ENCODE data around the gene HIVEP2. TPM values are rescaled to one million over a fixed set of nuclear protein-coding genes. Genes with fewer than 3 reads are reported as not detected.

The HIVEP2 gene
- total RNA-seq, 1 experiment from 2014 or later = 8.3 TPM

DNA sequence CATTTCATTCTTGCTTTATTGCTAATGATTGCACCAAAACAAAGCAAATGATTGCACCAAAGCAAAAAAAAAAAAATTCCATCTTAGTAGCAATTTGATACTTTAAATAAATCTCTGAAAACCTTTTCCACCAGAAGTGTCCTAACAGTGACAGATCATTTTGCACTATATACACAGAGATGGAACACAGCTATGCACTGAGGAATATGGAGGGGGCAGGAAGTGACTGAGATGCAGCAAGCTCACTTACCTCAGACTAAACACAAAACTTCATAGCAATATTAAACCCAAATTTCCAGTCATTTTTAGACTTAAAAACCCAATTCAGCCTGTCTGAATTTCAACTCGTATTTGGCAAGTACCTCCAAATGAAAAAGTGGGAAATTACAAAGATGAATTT, 41.2 kb downstream of the HIVEP2 start:
- H3K36me3 ChIP-seq = no peaks in the 10 kb centered on the region
- H3K27me3 ChIP-seq (replicated peaks) = no peaks in the 10 kb centered on the region
- no peak overlapping the region for H3K4me3 ChIP-seq
- H3K4me1 ChIP-seq (replicated peaks) = peaks cover 52% of the 10 kb centered on the region
- DNase-seq (ENCODE audit: low read depth in 1 of 2, low spot score in 2 of 2) = peak in 1 of 2 experiments; percentile 33
- peak overlapping the region; percentile 96 for H3K27ac ChIP-seq
- H3K9me3 ChIP-seq (replicated peaks) = no peaks in the 10 kb centered on the region

DNA sequence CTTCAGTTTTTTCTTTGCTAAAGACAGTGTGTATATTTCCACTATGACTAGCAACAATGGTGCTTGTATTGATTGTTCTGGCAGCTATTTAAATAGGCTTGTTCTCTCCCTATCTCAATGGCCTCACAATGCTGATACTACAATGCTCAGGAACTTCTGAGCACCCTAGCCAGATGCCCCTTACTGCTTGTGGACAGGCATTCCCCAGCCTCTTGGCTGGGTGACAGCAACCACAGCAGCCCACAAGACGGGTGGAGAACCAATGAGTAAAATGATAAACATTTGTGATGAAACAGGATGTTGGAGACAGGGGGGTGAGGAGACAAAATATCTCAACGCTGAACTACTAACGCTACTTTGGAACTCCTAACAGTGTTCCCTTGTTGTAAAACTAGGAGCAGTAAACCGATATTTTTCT, 42.3 kb downstream of the HIVEP2 start:
- no peaks in the 10 kb centered on the region for H3K27me3 ChIP-seq (replicated peaks)
- peak overlapping the region; percentile 96 for H3K27ac ChIP-seq
- no peak overlapping the region for H3K4me3 ChIP-seq
- no peaks in the 10 kb centered on the region for H3K9me3 ChIP-seq (replicated peaks)
- peak; percentile 91 to 93 for DNase-seq (ENCODE audit: low read depth in 1 of 2, low spot score in 2 of 2)
- no peaks in the 10 kb centered on the region for H3K36me3 ChIP-seq
- H3K4me1 ChIP-seq (replicated peaks) = peaks cover 52% of the 10 kb centered on the region

DNA sequence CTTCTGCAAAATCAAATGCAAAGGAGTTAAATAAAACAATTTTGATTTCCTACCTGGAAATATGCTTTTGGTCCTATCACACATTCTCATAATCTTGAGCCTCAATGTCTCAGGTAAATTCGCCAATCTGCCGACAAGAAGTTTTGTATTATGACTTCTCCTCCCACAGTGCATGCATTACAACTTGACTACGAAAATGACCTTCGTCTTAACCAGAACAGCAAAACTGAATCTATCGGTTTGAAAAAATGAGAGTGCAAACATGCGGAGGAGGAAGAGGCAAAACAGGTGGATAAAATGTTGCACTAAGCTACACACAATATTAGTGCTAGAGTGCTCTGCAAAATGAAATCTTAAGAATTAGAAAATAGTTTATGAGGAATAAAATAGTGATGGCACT, 43.4 kb downstream of the HIVEP2 start:
- H3K4me1 ChIP-seq (replicated peaks) = peaks cover 52% of the 10 kb centered on the region
- peak overlapping the region; percentile 96; the same call in 1 of the 2 replicates for H3K27ac ChIP-seq
- no peak for DNase-seq (ENCODE audit: low read depth in 1 of 2, low spot score in 2 of 2)

DNA sequence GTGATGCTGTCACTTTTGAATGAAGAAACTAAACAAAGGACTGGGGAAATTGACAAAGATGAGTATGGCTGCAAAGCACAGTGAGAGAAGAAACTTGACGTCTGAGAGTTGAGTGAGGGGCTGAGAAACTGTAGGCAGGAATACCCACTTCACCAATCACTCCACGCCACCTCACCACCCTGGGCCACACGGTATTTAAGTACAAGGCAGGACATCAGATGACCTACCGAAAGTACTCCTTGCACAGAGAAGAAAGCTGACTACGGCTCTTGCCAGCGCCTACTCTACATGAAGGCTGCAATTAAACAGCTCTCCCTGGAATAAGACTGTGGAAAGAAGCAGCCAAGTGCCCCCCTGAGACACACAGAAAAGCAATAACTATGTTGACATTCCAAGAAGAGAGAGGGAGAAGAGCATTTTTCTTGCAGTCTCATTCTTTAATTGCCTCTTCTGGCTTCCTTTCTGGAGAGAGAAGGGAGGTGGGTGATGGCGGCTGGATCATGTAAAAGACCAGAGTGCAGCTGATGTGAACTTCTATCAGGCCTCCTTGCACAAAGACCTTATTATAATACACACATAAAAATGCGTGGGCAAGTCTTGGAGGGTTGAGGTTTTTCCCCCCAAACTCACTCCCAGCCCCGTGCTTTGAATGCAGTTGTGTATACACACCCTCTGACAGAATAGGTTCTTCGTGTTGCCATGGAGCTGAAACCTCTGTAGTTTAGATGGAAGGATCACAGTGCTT, 44.6 kb downstream of the HIVEP2 start:
- peak in 1 of 2 experiments; percentile 49 for DNase-seq (ENCODE audit: low read depth in 1 of 2, low spot score in 2 of 2)
- no peak overlapping the region for H3K4me3 ChIP-seq
- H3K9me3 ChIP-seq (replicated peaks) = no peaks in the 10 kb centered on the region
- peak overlapping the region; percentile 32 for H3K27ac ChIP-seq
- H3K36me3 ChIP-seq = no peaks in the 10 kb centered on the region
- peaks cover 52% of the 10 kb centered on the region for H3K4me1 ChIP-seq (replicated peaks)
- H3K27me3 ChIP-seq (replicated peaks) = no peaks in the 10 kb centered on the region

More for the DNA sequence above, 43.4 kb downstream of the HIVEP2 start:
- Histone ChIP-seq H3K9me3 (replicated peaks) (no peaks in the 10 kb centered on the region), H3K36me3 (no peaks in the 10 kb centered on the region), H3K4me3 (no peak overlapping the region), H3K27me3 (replicated peaks) (no peaks in the 10 kb centered on the region)

DNA sequence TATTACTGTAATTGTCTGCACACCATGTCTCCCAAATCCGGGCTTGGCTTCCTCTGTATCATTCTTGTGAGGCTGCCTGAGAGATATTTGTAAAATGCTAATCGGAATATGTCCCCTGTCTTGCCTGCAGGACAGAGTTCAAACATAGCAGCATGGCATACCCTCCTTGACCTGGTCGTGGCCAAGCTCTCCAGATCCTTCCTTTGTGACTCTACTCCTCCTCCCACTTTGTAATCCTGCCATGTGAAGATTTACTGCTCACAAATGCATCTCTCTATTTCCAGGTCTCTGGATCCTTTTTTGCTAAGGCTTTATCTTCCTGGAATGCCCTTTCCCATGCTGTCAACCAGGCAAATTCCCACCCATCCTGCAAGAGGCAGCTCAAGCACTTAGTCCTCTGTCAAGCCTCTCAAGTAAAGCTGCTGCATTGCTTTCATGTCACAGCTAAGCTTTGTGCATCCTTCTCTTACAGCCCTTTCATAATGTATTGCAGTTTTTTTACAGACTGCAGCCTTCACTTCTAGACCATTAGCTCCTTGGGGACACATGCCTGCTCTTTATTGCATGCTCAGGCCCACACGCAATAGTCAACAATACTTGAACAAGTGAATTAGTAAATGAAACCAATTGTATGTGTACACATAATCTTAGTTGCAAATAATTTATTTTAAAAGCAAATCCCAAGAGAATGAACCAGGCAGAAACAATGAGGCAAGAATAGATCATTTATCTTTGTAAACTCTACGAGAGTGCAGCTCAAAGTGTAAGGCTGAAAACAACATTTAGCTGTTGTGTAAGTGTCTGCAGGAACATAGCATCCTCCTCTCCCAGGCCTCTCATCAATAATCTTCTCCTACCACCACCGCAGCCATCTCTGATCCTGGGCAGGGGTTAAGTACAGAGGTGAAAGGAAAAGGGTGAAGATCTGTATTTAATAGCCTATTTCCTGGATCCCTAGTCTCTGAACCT, 45.8 kb downstream of the HIVEP2 start:
- Histone ChIP-seq H3K4me3 (no peak overlapping the region), H3K9me3 (replicated peaks) (no peaks in the 10 kb centered on the region), H3K27me3 (replicated peaks) (no peaks in the 10 kb centered on the region), H3K27ac (no peak overlapping the region), H3K36me3 (no peaks in the 10 kb centered on the region), H3K4me1 (replicated peaks) (peaks cover 51% of the 10 kb centered on the region)
- DNase-seq (ENCODE audit: low read depth in 1 of 2, low spot score in 2 of 2) = no peak

DNA sequence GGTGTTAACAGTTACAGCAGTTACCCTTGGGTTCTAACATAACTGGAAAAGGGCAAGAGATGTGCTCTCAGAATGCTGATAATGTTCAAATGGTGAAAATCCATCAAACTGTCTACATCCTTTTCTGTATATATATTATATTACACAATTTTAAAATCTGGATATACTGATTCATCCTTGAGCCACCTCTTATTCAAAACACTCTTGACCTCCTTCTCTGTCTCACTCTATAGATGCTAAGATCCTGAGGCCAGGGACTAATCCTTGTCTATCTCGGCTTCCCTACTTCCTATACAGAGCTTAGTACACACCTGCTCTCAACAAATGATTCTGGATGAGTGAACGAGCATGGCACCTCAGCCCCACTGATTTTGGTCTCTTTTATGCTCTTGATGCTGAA, 47.3 kb downstream of the HIVEP2 start:
- no peak for DNase-seq (ENCODE audit: low read depth in 1 of 2, low spot score in 2 of 2)
- no peak overlapping the region for H3K4me3 ChIP-seq
- no peaks in the 10 kb centered on the region for H3K9me3 ChIP-seq (replicated peaks)
- H3K4me1 ChIP-seq (replicated peaks) = peaks cover 44% of the 10 kb centered on the region
- no peak overlapping the region for H3K27ac ChIP-seq
- H3K27me3 ChIP-seq (replicated peaks) = no peaks in the 10 kb centered on the region
- H3K36me3 ChIP-seq = no peaks in the 10 kb centered on the region

DNA sequence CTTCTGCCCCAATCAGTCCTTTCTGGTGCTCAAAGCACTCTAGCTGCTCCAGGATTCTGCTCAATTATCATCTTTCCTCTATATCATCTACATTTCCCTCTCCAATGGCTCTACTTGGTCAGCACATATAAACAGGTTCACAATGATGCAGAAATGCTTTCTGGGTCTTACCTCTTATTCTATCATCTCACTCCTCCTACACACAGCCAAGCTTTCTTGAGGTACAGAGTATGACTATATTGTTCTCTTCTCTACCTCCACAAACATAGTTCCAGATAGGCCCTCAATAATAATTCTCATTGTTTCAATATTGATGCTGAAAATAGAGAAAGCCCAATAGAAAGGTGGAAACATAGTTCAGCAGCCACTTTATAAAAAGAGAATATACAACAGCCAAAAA, 48.2 kb downstream of the HIVEP2 start:
- no peak overlapping the region for H3K27ac ChIP-seq
- no peaks in the 10 kb centered on the region for H3K9me3 ChIP-seq (replicated peaks)

DNA sequence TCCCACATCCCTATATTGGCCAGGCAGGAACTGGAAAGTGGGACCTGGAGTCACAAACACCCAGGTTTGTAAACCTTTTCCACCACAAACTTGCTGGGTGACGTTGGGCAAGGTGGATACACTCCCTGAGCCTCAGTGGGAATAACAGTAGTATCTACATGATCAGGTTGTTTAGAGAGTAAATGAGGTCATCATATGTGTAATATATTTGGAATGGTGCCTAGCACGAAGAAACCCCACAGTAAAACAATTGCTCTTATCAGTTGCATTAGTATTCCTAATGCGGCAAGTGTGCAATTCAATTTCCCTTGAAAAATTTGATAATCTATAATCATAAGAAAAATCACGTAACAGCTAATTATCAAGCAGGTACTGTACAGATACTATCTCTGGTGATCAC, 51.9 kb downstream of the HIVEP2 start:
- H3K36me3 ChIP-seq = no peaks in the 10 kb centered on the region
- no peak for DNase-seq (ENCODE audit: low read depth in 1 of 2, low spot score in 2 of 2)

More for the DNA sequence above, 48.2 kb downstream of the HIVEP2 start:
- H3K4me3 ChIP-seq = no peak overlapping the region
- DNase-seq (ENCODE audit: low read depth in 1 of 2, low spot score in 2 of 2) = no peak
- peaks cover 38% of the 10 kb centered on the region for H3K4me1 ChIP-seq (replicated peaks)
- no peaks in the 10 kb centered on the region for H3K27me3 ChIP-seq (replicated peaks)
- no peaks in the 10 kb centered on the region for H3K36me3 ChIP-seq

DNA sequence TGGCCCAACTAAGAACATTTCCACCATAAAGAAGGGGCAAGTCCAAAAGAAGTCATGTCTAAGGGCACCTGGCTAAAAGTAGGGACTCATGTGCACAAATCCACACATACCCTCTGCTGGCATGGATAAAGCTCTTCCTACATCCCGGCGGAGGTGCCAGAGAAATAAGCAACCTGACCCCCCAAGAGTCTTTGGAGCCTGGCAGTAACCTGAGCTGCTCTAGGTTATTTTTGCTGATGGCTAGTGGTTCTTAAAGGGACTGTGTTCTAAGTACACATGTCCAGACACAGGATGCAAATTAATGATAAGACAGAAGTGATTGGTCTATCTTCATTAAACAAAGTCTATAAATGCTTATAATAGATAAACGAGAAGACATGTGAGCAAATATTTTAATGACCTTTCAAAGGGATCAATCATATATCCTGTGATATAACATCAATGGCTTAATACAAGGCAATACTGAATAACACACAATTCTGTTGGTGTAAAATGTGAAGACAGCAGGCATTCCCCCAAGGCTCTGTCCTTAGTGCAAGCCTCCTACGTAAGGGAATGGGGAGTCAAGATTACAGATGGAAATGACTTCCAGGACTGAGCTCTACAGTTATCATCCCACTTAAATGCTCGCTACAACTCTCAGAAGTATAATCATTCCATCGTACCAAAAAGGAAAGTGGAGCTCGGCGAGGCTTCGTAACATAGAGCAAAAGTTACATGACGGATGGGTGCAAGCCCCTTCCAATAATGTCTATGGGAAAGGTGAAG, 52.5 kb downstream of the HIVEP2 start:
- H3K9me3 ChIP-seq (replicated peaks) = no peaks in the 10 kb centered on the region
- H3K36me3 ChIP-seq = no peaks in the 10 kb centered on the region
- peaks cover 14% of the 10 kb centered on the region for H3K4me1 ChIP-seq (replicated peaks)
- H3K27ac ChIP-seq = no peak overlapping the region
- no peak for DNase-seq (ENCODE audit: low read depth in 1 of 2, low spot score in 2 of 2)
- no peak overlapping the region for H3K4me3 ChIP-seq
- H3K27me3 ChIP-seq (replicated peaks) = no peaks in the 10 kb centered on the region

More for the DNA sequence above, 51.9 kb downstream of the HIVEP2 start:
- Histone ChIP-seq H3K4me3 (no peak overlapping the region), H3K9me3 (replicated peaks) (no peaks in the 10 kb centered on the region), H3K4me1 (replicated peaks) (peaks cover 13% of the 10 kb centered on the region), H3K27ac (no peak overlapping the region), H3K27me3 (replicated peaks) (no peaks in the 10 kb centered on the region)

DNA sequence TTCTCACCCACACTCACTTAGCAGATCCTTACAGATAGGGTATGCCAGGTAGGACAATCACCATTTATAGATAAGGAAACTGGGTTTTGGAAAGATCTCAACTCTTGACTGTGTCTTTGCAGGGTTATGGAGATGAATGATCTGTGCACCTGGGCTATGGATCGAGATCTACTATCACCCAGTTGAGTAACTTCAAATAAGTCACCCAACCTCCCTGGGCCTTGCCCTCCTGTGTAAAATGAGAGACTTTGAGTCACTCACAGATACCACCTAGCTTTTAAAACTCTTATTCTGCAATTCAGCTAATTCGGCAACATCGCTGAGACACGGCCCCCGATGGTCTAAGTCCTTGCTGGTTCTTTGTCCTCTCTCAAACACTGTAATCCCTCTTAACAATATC, 53.5 kb downstream of the HIVEP2 start:
- Histone ChIP-seq H3K4me3 (no peak overlapping the region), H3K9me3 (replicated peaks) (no peaks in the 10 kb centered on the region), H3K36me3 (no peaks in the 10 kb centered on the region), H3K27ac (no peak overlapping the region), H3K4me1 (replicated peaks) (peaks cover 24% of the 10 kb centered on the region), H3K27me3 (replicated peaks) (no peaks in the 10 kb centered on the region)
- no peak for DNase-seq (ENCODE audit: low read depth in 1 of 2, low spot score in 2 of 2)

DNA sequence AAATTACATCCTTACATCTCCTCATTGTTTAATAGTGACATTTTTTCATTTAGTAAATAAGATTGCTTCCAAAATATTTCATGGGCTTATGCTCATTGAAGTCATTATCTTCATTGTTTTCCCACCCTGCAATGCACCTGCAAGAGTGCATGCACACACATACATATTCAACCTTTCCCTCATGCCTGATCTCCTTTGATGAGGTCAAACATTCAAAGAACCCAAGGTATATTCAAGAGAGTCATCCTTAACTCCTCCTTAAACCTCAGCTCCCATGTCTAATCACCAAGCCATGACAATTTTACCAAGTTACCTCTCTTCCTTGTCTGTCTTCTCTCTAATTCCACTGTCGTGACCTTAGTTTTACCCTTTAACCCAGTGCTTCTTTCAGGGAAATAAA, 56.5 kb downstream of the HIVEP2 start:
- Histone ChIP-seq H3K27ac (no peak overlapping the region), H3K36me3 (no peaks in the 10 kb centered on the region), H3K4me3 (no peak overlapping the region), H3K9me3 (replicated peaks) (no peaks in the 10 kb centered on the region), H3K27me3 (replicated peaks) (no peaks in the 10 kb centered on the region), H3K4me1 (replicated peaks) (peaks cover 48% of the 10 kb centered on the region)
- no peak for DNase-seq (ENCODE audit: low read depth in 1 of 2, low spot score in 2 of 2)

DNA sequence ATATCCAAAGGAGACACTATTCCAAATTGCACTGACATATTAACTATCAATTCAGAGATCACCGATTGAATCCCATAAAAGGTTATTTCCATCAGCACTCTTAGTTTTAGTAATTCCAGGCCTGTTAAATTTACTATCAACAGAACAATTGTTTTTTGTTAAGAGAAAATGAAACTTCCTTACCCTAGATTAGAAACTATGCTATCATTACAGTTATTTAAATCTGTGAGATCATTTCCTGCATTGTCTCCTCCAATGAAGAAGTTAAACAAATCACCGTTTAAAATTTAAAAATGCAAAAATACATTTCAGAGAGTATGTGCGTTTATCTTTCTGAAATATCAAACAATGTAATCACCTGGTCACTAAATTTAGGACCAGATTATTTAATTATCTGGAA, 57.5 kb downstream of the HIVEP2 start:
- no peaks in the 10 kb centered on the region for H3K9me3 ChIP-seq (replicated peaks)
- H3K27me3 ChIP-seq (replicated peaks) = no peaks in the 10 kb centered on the region
- H3K36me3 ChIP-seq = no peaks in the 10 kb centered on the region
- H3K4me3 ChIP-seq = no peak overlapping the region
- H3K4me1 ChIP-seq (replicated peaks) = peaks cover 50% of the 10 kb centered on the region
- DNase-seq (ENCODE audit: low read depth in 1 of 2, low spot score in 2 of 2) = no peak
- no peak overlapping the region for H3K27ac ChIP-seq

DNA sequence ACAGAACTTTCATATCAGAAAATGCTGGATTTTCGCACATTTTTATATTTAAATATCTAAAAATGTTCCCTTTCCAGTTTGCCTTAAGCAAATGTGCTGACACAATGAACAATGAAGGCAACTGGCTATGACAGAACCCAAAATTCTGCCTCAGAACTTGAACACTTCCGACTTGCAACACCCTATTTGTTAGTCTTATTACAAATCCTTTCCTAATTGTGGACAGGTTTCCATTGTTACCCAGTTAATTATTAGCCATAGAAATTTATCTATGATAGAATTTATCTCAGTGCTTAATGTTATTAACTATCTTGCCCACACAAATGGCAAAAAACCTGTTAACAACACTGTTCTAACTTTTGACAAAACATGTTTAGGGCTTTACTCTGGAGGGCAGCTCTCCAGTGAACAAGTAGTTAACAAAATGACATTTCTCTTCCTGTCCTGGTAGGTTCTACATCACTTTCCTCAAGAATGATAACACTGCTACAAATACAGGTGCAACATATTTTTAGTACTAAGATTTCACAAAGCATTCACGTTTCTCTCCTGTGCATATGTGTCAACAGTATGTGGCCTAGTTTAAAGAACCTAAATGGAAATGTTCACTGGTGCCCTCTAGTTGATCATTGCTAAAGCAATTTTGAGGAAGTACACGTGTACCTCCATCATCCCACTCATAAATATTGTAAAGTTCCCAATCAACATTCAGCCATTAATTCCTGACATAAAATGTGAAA, 58.4 kb downstream of the HIVEP2 start:
- Histone ChIP-seq H3K36me3 (no peaks in the 10 kb centered on the region), H3K9me3 (replicated peaks) (no peaks in the 10 kb centered on the region), H3K27ac (peak overlapping the region; percentile 30; the same call in 1 of the 2 replicates), H3K4me3 (no peak overlapping the region), H3K4me1 (replicated peaks) (peaks cover 47% of the 10 kb centered on the region), H3K27me3 (replicated peaks) (no peaks in the 10 kb centered on the region)
- DNase-seq (ENCODE audit: low read depth in 1 of 2, low spot score in 2 of 2) = peak in 1 of 2 experiments; percentile 35
